ENCODE results near the gene FADS1.

DNA sequence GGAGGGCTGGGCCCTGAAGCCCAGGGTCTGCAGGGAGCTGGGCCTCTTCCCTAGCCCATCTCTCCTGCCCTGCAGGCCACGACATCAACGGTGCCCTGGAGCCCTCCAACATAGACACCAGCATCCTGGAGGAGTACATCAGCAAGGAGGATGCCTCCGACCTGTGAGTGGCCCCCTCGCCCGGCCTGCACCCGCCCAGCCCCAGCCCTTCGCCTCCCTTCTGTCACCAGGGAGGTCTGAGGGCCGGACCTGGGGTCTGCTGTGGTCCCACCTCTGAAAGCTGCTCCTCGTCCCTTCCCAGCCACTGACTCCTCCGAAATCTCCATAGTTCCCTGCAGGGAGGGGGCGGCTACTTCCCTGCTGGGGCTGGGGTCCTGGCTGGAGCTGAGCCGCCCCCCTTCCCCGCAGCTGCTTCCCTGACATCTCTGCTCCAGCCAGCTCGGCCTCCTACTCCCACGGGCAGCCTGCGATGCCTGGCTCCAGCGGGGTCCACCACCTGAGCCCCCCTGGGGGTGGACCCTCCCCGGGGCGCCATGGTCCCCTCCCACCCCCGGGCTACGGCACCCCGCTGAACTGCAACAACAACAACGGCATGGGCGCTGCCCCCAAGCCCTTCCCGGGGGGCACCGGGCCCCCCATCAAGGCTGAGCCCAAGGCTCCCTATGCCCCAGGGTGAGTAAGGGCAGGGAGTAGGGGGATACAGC is 51.1 kb downstream of the FADS1 start:
- TF ChIP-seq, protein P1, sequence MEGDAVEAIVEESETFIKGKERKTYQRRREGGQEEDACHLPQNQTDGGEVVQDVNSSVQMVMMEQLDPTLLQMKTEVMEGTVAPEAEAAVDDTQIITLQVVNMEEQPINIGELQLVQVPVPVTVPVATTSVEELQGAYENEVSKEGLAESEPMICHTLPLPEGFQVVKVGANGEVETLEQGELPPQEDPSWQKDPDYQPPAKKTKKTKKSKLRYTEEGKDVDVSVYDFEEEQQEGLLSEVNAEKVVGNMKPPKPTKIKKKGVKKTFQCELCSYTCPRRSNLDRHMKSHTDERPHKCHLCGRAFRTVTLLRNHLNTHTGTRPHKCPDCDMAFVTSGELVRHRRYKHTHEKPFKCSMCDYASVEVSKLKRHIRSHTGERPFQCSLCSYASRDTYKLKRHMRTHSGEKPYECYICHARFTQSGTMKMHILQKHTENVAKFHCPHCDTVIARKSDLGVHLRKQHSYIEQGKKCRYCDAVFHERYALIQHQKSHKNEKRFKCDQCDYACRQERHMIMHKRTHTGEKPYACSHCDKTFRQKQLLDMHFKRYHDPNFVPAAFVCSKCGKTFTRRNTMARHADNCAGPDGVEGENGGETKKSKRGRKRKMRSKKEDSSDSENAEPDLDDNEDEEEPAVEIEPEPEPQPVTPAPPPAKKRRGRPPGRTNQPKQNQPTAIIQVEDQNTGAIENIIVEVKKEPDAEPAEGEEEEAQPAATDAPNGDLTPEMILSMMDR (IDR thresholded peaks at IDR 0.05), result no peak
- TF ChIP-seq POLR2A (IDR thresholded peaks at IDR 0.05), result no peak

Data from testis (tissue), 2 donors.